ENCODE data around the gene VWA8.

GRCh38 chr13:41588448-41588847 lies 372.5 kb downstream of the VWA8 start:
- TF ChIP-seq, protein P1, sequence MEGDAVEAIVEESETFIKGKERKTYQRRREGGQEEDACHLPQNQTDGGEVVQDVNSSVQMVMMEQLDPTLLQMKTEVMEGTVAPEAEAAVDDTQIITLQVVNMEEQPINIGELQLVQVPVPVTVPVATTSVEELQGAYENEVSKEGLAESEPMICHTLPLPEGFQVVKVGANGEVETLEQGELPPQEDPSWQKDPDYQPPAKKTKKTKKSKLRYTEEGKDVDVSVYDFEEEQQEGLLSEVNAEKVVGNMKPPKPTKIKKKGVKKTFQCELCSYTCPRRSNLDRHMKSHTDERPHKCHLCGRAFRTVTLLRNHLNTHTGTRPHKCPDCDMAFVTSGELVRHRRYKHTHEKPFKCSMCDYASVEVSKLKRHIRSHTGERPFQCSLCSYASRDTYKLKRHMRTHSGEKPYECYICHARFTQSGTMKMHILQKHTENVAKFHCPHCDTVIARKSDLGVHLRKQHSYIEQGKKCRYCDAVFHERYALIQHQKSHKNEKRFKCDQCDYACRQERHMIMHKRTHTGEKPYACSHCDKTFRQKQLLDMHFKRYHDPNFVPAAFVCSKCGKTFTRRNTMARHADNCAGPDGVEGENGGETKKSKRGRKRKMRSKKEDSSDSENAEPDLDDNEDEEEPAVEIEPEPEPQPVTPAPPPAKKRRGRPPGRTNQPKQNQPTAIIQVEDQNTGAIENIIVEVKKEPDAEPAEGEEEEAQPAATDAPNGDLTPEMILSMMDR (IDR thresholded peaks at IDR 0.05; ENCODE audit: low read depth, low read length), result no peak
- no peak for TF ChIP-seq EZH2phosphoT487 (IDR thresholded peaks at IDR 0.05; ENCODE audit: low read depth)

All from OCI-LY3 (cell line).